ENCODE results near the gene APBB2. TPM values are rescaled to one million over a fixed set of nuclear protein-coding genes. Genes with fewer than 3 reads are reported as not detected.
"Not testable (repeated sequence)": the region's sequence is repeated elsewhere in the genome, so short reads cannot be mapped to it uniquely, and the experiment has no call there.

The APBB2 gene
- total and polyA plus RNA-seq, 3 donors from 2014 or later = 19.7 to 77.9 (median 59.8) TPM

- WGBS, 2 donors = 58 to 65% methylated on average over 11 of the region's 11 CpGs
- peak overlapping the region; percentile 10 to 74 for H3K27ac ChIP-seq
- DNase-seq = peak; percentile 23
- no peak for TF ChIP-seq POLR2A (IDR thresholded peaks at IDR 0.05)
- no peak for TF ChIP-seq CTCF (IDR thresholded peaks at IDR 0.05)
- peaks cover 13% of the 10 kb centered on the region for H3K4me1 ChIP-seq
- intact Hi-C loops (cut with DNase I; ENCODE audit: low total_unique reads) = no loop called here
- no peaks in the 10 kb centered on the region for H3K9me3 ChIP-seq
- H3K36me3 ChIP-seq (ENCODE audit: low read depth, missing control alignments) = no peaks in the 10 kb centered on the region
- H3K4me3 ChIP-seq = no peak overlapping the region
- no peaks in the 10 kb centered on the region for H3K27me3 ChIP-seq
These were observed 163.2 kb downstream of the APBB2 start for GRCh38 chr4:41050880-41051775.

- Histone ChIP-seq H3K27ac (peak overlapping the region in 1 of 2 donors; percentile 74), H3K4me3 (no peak overlapping the region), H3K9me3 (no peaks in the 10 kb centered on the region), H3K27me3 (no peaks in the 10 kb centered on the region), H3K36me3 (ENCODE audit: low read depth, missing control alignments) (no peaks in the 10 kb centered on the region), H3K4me1 (peaks cover 13% of the 10 kb centered on the region)
- intact Hi-C loops (cut with DNase I; ENCODE audit: low total_unique reads) = no loop called here
- TF ChIP-seq CTCF (IDR thresholded peaks at IDR 0.05) = no peak
- TF ChIP-seq POLR2A (IDR thresholded peaks at IDR 0.05) = no peak
- no peak for DNase-seq
- WGBS, 2 donors = 61 to 71% methylated on average over 1 of the region's 1 CpG
These were observed 164.2 kb downstream of the APBB2 start for GRCh38 chr4:41050116-41050515.

- WGBS, 2 donors = 74 to 80% methylated on average over 4 to 38 of the region's 40 CpGs
These were observed 165.2 kb downstream of the APBB2 start for GRCh38 chr4:41049176-41049575.

GRCh38 chr4:41044791-41045190 lies 169.6 kb downstream of the APBB2 start:
- Histone ChIP-seq H3K4me1 (no peaks in the 10 kb centered on the region), H3K4me3 (no peak overlapping the region), H3K27ac (no peak overlapping the region), H3K36me3 (ENCODE audit: low read depth, missing control alignments) (no peaks in the 10 kb centered on the region), H3K27me3 (no peaks in the 10 kb centered on the region), H3K9me3 (no peaks in the 10 kb centered on the region)
- TF ChIP-seq POLR2A (IDR thresholded peaks at IDR 0.05) = no peak
- TF ChIP-seq CTCF (IDR thresholded peaks at IDR 0.05) = no peak
- intact Hi-C loops (cut with DNase I; ENCODE audit: low total_unique reads) = no loop called here
- no peak for DNase-seq

More at GRCh38 chr4:41049176-41049575, 165.2 kb downstream of the APBB2 start:
- peaks cover 13% of the 10 kb centered on the region for H3K4me1 ChIP-seq
- H3K36me3 ChIP-seq (ENCODE audit: low read depth, missing control alignments); DNase-seq; H3K9me3 ChIP-seq; H3K27me3 ChIP-seq; intact Hi-C loops (cut with DNase I; ENCODE audit: low total_unique reads): not testable (repeated sequence)
- H3K4me3 ChIP-seq = peak overlapping the region; percentile 22 to 34
- H3K27ac ChIP-seq = peak overlapping the region in 1 of 2 donors; percentile 71

- H3K27ac ChIP-seq = no peak overlapping the region
- TF ChIP-seq POLR2A (IDR thresholded peaks at IDR 0.05) (no peak), CTCF (IDR thresholded peaks at IDR 0.05) (peak in 1 of 3 experiments; percentile 28)
- H3K4me1 ChIP-seq = no peaks in the 10 kb centered on the region
- H3K27me3 ChIP-seq = no peaks in the 10 kb centered on the region
- DNase-seq = no peak
- no peak overlapping the region for H3K4me3 ChIP-seq
- no peaks in the 10 kb centered on the region for H3K9me3 ChIP-seq
- no peaks in the 10 kb centered on the region for H3K36me3 ChIP-seq (ENCODE audit: low read depth, missing control alignments)
- intact Hi-C loops (cut with DNase I; ENCODE audit: low total_unique reads) = no loop called here
These were observed 170.2 kb downstream of the APBB2 start for GRCh38 chr4:41044165-41044564.
